BJ (cell line): ENCODE results near the gene TRMU. TPM values are rescaled to one million over a fixed set of nuclear protein-coding genes. Genes with fewer than 3 reads are reported as not detected.

Source experiments
- CTCF ChIA-PET: fragments of 350-600 bp; formaldehyde crosslinking; extraction: SDS; loops from one replicate; lab custom pipeline; 2021; ENCODE audit warnings: antibody characterized with exemption, inconsistent platforms; lab: Yijun Ruan, JAX
- POLR2A ChIA-PET: fragments of 300-600 bp; sonication (Branson Sonifier 250); formaldehyde crosslinking; extraction: SDS; loops from one replicate; lab custom pipeline; 2021; ENCODE audit warnings: antibody characterized with exemption; lab: Charles Lee
- DNase-seq: peaks from one replicate; pipeline ENCODE4 v3.0.0-alpha.2; 2011; ENCODE audit warnings: low read depth
- H3K27me3 ChIP-seq: 2 replicates; pipeline ENCODE4 v1.6.0; 2011; ENCODE audit warnings: low read length; ENCODE audit not compliant: control insufficient read depth, insufficient read depth
- H3K36me3 ChIP-seq: 2 replicates; pipeline ENCODE4 v1.5.1; 2011; ENCODE audit warnings: low read length; ENCODE audit not compliant: control insufficient read depth, insufficient read depth
- H3K4me3 ChIP-seq: 2 replicates; pipeline ENCODE4 v1.5.1; 2011; ENCODE audit warnings: low read depth, mild to moderate bottlenecking, control low read depth, low read length
- polyA plus RNA-seq: library from polyadenylated mRNA; depleted of rRNA; stranded (reverse); fragments of >200 nt; gene quantifications from 2 replicates; pipeline ENCODE4 v1.2.3, GENCODE V29; 2011
- TF ChIP-seq, protein P1 (sequence below): IDR thresholded peaks from 2 replicates; pipeline ENCODE4 v1.5.1; 2011; ENCODE audit warnings: low read depth, mild to moderate bottlenecking, control low read depth, inconsistent platforms, low read length, moderate library complexity; ENCODE audit not compliant: insufficient read depth

TRMU gene
- polyA plus RNA-seq, 1 experiment: 25.2 TPM

DNA sequence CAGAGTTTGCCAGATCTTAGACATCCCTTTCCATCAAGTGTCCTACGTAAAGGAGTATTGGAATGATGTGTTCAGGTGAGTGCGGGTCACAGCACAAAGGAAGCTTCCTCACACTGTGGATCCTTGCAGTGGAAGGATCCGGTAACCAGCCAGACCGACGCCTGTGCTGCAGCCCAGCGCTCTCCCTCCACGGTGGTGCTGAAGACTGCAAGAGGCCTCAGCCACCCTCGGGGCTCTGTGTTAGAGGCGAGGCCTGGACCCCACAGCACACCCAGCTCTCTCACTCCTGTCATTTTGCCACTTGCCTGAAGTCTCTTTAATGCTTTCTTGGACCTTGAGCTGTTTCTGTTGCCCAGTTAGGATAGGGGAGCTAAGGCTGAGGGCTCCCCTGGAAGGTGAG, 2.4 kb downstream of the TRMU start:
- CTCF ChIA-PET: interaction anchor here (1.5 kb wide), 1 partner anchor 215 kb away, joined by 3 read pairs; no protein-coding TSS in a partner anchor
- DNase-seq: no peak
- TF ChIP-seq, protein P1, sequence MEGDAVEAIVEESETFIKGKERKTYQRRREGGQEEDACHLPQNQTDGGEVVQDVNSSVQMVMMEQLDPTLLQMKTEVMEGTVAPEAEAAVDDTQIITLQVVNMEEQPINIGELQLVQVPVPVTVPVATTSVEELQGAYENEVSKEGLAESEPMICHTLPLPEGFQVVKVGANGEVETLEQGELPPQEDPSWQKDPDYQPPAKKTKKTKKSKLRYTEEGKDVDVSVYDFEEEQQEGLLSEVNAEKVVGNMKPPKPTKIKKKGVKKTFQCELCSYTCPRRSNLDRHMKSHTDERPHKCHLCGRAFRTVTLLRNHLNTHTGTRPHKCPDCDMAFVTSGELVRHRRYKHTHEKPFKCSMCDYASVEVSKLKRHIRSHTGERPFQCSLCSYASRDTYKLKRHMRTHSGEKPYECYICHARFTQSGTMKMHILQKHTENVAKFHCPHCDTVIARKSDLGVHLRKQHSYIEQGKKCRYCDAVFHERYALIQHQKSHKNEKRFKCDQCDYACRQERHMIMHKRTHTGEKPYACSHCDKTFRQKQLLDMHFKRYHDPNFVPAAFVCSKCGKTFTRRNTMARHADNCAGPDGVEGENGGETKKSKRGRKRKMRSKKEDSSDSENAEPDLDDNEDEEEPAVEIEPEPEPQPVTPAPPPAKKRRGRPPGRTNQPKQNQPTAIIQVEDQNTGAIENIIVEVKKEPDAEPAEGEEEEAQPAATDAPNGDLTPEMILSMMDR: no peak

DNA sequence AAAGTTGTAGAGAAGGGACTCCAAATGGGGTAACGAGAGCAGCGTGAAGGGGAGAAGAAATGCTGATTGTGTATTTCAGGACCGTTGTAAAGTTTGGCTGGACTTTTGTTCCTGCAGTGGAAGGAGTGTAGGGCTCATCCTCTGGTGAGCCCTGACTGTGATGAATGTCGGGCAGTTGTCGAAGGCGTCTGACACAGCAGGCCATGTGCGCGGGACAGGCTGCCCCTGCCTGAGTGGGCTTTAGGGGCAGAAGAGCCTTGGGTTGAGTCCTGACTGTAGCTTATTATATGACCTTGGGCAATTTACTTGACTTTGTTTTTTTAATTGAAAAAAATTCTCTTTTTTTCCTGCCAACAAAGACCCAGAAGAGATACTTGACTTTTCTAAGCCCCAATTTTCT, 3.1 kb downstream of the TRMU start:
- H3K36me3 ChIP-seq: peaks cover 18% of the 10 kb centered on the region
- TF ChIP-seq, protein P1: no peak
- no peaks in the 10 kb centered on the region for H3K27me3 ChIP-seq
- no peak overlapping the region for H3K4me3 ChIP-seq
- DNase-seq: no peak
- POLR2A ChIA-PET: no interaction called here
- CTCF ChIA-PET: interaction anchor here (1.0 kb wide), 1 partner anchor 29 kb away, joined by 4 read pairs; no protein-coding TSS in a partner anchor

More for the DNA sequence above, 2.4 kb downstream of the TRMU start:
- Histone ChIP-seq H3K4me3 (no peak overlapping the region), H3K36me3 (peaks cover 18% of the 10 kb centered on the region), H3K27me3 (no peaks in the 10 kb centered on the region)
- POLR2A ChIA-PET: interaction anchor here (0.5 kb wide), 1 partner anchor 166 kb away, joined by 4 read pairs; no protein-coding TSS in a partner anchor

DNA sequence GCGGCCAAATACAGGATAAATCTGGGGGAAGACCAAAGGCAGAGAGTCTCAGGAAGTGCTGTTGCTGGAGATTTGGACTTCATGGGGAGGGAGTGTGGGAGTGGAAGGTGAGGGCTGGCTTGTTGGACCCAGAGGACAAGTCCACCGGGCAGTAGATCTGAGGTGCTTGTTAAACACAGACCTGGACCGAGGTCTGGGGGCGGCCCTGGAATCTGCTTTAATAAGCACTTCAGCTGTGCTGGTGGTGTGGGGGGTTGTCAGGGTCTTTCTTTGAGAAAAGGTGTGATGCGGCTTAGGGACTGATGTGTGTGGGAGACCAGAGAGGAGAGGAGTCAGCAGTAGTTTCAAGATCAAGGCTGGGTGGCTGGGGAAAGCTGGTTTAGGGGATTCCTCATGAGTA, 4.4 kb downstream of the TRMU start:
- Histone ChIP-seq H3K4me3 (no peak overlapping the region), H3K27me3 (no peaks in the 10 kb centered on the region), H3K36me3 (peaks cover 25% of the 10 kb centered on the region)
- CTCF ChIA-PET: no interaction called here
- POLR2A ChIA-PET: no interaction called here
- DNase-seq: no peak
- TF ChIP-seq, protein P1: no peak

DNA sequence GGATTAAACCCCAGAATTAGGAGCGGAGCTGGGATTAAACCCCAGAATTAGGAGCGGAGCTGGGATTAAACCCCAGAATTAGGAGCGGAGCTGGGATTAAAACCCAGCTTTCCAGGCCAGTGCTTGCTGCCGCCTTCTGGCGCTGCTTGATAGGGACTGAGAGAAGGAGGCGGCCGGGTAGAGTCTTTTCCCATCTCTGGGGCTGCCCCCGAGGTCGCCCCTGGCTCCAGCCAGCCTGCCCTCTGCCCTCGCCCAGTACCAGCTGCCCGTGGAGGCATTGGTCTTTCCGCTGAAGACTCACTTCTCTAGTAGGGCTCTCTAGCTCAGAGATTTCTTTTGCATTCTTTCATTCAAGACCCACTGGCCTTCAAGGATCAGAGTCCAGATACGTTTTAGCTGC, 5.2 kb downstream of the TRMU start:
- TF ChIP-seq, protein P1: no peak
- no peaks in the 10 kb centered on the region for H3K27me3 ChIP-seq
- no peak overlapping the region for H3K4me3 ChIP-seq
- POLR2A ChIA-PET: no interaction called here
- DNase-seq: no peak
- CTCF ChIA-PET: interaction anchor here (1.0 kb wide), 1 partner anchor 27 kb away, joined by 5 read pairs; no protein-coding TSS in a partner anchor
- H3K36me3 ChIP-seq: peaks cover 26% of the 10 kb centered on the region

DNA sequence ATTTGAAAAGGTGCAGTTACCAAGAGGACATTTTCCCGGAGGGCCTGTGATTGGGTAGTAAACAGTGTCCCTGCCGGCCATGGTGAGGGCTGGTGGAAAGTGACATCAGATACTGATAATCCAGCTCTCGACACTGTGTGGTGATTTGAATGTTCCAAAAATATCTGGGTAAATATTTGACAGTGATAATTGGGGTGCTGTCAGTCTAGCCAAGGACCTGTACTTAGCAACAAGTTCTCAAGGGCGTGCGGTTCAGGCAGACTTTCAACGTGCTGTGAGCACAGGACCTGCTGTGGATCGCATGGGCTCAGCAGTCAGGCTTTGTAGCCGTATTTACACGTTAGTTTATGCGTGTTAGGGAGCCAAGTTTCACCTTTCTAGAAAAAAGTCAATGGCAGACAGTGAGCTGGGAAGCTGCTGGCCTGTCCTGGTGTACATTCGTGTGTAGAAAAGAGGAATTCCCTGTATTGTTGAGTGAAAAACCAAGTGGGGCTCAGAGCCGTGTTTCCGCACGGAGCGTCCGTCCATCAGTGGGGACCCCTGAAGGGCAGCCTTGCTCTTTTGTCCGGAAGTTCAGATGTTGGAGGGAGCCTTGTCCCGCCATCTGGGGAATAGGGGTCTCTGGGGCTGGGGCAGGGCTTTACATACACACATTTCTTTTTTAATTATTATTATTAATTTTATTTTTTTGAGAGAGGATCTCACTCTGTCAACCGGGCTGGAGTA, 11.3 kb downstream of the TRMU start:
- CTCF ChIA-PET: interaction anchor here (1.0 kb wide), 1 partner anchor 9 kb away, joined by 3 read pairs; no protein-coding TSS in a partner anchor
- Histone ChIP-seq H3K27me3 (no peaks in the 10 kb centered on the region), H3K4me3 (no peak overlapping the region), H3K36me3 (peaks cover 51% of the 10 kb centered on the region)
- TF ChIP-seq, protein P1: no peak
- no peak for DNase-seq
- POLR2A ChIA-PET: no interaction called here
